ENCODE measurements around the gene RGS6. TPM values are rescaled to one million over a fixed set of nuclear protein-coding genes. Genes with fewer than 3 reads are reported as not detected.

The RGS6 gene
- total RNA-seq, 2 experiments from 2014 or later: 1.5 to 3.1 TPM

DNA sequence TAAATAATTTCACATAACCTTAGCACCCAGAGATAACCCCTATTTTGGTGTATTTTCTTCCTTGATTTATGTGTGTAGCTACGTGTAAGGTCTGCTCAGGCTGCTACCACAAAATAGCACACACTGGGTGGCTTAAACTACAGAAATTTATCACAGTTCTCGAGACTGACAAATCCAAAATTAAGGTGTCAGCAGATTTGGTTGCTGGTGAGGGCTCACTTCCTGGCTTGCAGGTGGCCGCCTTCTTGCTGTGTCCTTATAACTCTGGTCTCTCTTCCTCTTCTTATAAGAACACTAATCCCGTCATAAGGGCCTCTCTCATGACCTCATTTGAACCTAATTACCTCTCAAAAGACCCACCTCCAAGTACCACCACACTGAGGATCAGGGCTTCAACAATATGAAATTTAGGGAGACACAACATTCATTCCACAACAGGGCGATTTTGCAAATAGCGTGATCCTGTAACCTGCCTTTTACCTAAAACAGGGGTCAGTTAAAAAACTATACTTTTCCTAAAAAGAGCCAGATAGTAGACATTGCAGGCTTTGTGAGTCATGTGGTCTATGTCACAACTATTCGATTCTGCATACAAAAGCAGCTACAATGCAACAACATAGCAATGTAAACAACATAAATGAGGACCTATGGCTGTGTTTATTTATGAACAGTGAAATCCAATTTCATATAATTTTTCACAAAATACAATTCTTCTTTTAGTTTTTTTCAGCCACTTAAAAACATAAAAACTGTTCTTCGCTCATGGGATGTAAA is 589.9 kb downstream of the RGS6 start:
- Mint-ChIP-seq H3K27ac (peak overlapping the region; percentile 37), H3K36me3 (peaks cover 30% of the 10 kb centered on the region), H3K4me1 (peaks cover 68% of the 10 kb centered on the region), H3K27me3 (peaks cover 26% of the 10 kb centered on the region), H3K4me3 (no peak overlapping the region), H3K9me3 (ENCODE audit: low read depth) (peaks cover 17% of the 10 kb centered on the region)
- ATAC-seq (no peak), DNase-seq (no peak)
- CTCF ChIA-PET: interaction anchor here (1.0 to 11.6 kb wide), 2 partner anchors 9 to 382 kb away, joined by 3 to 199 read pairs; no protein-coding TSS in a partner anchor

- CTCF ChIA-PET: interaction anchor here (1.0 to 11.6 kb wide), 2 partner anchors 9 to 381 kb away, joined by 3 to 199 read pairs; no protein-coding TSS in a partner anchor
- Mint-ChIP-seq H3K4me1 (peaks cover 64% of the 10 kb centered on the region), H3K27me3 (peaks cover 30% of the 10 kb centered on the region), H3K27ac (no peak overlapping the region), H3K9me3 (ENCODE audit: low read depth) (peaks cover 17% of the 10 kb centered on the region), H3K36me3 (peaks cover 30% of the 10 kb centered on the region), H3K4me3 (no peak overlapping the region)
- no peak for DNase-seq
- ATAC-seq: no peak
Measured at GRCh38 chr14:72522847-72523246, 590.6 kb downstream of the RGS6 start.

DNA sequence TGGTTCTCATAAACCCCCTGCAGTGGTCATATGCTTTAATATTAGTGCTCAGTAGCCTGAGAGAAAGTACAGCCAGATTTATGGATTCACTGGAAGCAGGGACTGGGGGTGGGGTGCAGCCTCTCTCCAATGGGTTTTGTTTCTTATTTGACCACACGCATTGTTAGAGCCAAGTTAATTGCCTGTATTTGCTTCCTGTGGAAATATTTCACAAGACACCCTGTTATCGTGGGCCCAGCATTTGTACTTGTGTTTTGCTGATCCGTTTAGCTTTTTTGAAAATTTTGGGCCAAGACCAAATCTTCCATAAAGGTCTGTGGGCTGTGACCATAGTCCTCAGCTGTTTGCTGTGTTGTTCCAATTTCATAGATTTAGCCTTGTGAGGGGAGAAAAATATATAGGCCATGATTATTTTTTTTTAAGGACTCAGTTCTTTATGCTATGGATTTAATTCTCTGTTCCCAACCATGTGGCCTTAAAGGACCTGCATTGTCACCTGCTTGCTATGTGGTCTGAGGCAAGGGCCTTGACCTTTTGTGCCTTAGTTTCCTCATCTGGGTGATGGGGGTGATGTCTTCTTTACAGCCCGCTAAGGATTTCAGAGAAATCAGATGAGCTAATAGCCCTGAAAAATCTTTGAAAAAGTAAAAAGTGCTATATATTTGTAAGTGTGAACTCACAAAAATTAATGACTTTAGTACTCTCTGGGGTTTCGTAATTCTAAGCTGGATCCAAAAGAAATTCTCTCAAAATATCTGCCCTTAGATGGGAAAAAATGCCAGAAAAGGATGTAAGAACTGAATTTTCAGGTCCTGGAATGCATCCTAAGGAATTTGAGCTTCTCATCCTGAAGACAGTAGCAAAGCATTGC is 591.4 kb downstream of the RGS6 start:
- peaks cover 35% of the 10 kb centered on the region for H3K27me3 Mint-ChIP-seq
- DNase-seq (no peak), ATAC-seq (no peak)
- peaks cover 17% of the 10 kb centered on the region for H3K9me3 Mint-ChIP-seq (ENCODE audit: low read depth)
- peaks cover 64% of the 10 kb centered on the region for H3K4me1 Mint-ChIP-seq
- H3K36me3 Mint-ChIP-seq: peaks cover 33% of the 10 kb centered on the region
- CTCF ChIA-PET: interaction anchor here (0.7 to 1.3 kb wide), 7 partner anchors 9 to 371 kb away, joined by 3 to 5 read pairs (median 3); partner anchors contain the start of gene DPF3
- no peak overlapping the region for H3K27ac Mint-ChIP-seq
- H3K4me3 Mint-ChIP-seq: no peak overlapping the region

DNA sequence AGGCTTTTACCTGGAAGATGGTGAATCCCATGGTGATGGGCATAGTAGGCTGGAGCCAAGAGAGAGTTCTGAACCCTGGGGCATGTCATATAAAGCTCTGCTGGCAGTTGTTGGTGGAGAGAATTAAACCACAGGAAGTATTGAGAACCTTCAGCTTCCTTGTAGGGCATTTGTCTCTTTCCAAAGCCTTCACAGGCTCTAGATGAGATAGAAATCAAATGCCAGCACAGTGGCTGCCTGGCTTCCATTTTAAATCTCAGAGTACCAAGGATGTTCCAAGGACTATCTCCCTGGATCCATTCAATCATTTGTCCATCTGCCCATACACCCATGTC is 592.0 kb downstream of the RGS6 start:
- H3K27ac Mint-ChIP-seq: no peak overlapping the region
- peaks cover 17% of the 10 kb centered on the region for H3K9me3 Mint-ChIP-seq (ENCODE audit: low read depth)
- H3K36me3 Mint-ChIP-seq: peaks cover 33% of the 10 kb centered on the region
- H3K4me1 Mint-ChIP-seq: peaks cover 64% of the 10 kb centered on the region
- H3K4me3 Mint-ChIP-seq: no peak overlapping the region
- DNase-seq: no peak
- CTCF ChIA-PET: interaction anchor here (0.7 to 1.3 kb wide), 6 partner anchors 8 to 370 kb away, joined by 3 to 5 read pairs (median 4); partner anchors contain the start of gene DPF3
- ATAC-seq: no peak
- H3K27me3 Mint-ChIP-seq: peaks cover 40% of the 10 kb centered on the region

DNA sequence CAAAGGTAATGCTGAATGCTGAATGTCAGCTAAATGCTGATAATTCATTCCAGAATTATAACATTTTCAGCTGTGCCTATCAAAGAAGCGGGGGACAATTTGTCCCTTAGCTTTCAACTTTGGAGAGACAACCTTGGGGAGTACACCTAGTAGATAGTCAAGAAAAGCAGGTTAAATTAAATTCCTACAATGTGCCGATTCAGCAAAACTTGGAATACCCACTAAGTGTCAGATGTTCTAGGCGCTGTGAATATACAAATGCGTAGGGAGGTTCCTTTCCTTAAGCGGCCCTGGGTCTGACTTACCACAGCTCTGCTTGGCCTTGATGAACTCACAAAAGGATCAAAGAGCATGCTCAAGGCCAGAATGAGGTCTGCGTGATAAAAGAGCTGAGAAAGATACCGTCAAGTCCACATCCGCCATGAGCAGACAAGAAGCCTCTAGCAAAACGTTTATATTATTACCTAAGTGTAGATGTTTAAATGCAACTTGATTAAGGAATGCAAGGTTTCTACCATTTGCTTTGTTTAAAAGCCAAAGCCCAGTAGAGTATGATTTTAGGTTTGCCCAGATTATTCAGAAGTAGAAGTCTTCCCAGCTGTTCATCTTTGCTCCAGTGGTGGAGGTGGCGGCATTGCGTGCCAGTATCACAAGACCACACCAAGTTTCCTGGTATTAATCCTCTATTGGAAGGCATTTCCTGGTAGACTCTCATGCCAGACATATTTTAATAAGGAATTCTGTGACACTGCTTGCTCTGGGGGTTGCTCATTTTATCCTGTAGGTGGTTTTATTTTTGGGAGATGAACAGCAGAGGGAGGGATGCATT is 593.1 kb downstream of the RGS6 start:
- peaks cover 62% of the 10 kb centered on the region for H3K4me1 Mint-ChIP-seq
- H3K9me3 Mint-ChIP-seq (ENCODE audit: low read depth): peaks cover 10% of the 10 kb centered on the region
- ATAC-seq (no peak), DNase-seq (no peak)
- CTCF ChIA-PET: interaction anchor here (1.2 kb wide), 1 partner anchor 10 kb away, joined by 4 read pairs; no protein-coding TSS in a partner anchor
- peaks cover 24% of the 10 kb centered on the region for H3K36me3 Mint-ChIP-seq
- H3K27me3 Mint-ChIP-seq: peaks cover 42% of the 10 kb centered on the region
- no peak overlapping the region for H3K4me3 Mint-ChIP-seq
- H3K27ac Mint-ChIP-seq: no peak overlapping the region

GRCh38 chr14:72527591-72527990 is 595.4 kb downstream of the RGS6 start:
- DNase-seq (no peak), ATAC-seq (no peak)
- Mint-ChIP-seq H3K27me3 (peaks cover 41% of the 10 kb centered on the region), H3K36me3 (peaks cover 17% of the 10 kb centered on the region), H3K4me3 (no peak overlapping the region), H3K9me3 (ENCODE audit: low read depth) (peaks cover 2% of the 10 kb centered on the region), H3K4me1 (peaks cover 61% of the 10 kb centered on the region), H3K27ac (no peak overlapping the region)
- CTCF ChIA-PET: interaction anchor here (1.1 to 1.5 kb wide), 3 partner anchors 8 to 66 kb away, joined by 3 to 5 read pairs (median 4); no protein-coding TSS in a partner anchor

DNA sequence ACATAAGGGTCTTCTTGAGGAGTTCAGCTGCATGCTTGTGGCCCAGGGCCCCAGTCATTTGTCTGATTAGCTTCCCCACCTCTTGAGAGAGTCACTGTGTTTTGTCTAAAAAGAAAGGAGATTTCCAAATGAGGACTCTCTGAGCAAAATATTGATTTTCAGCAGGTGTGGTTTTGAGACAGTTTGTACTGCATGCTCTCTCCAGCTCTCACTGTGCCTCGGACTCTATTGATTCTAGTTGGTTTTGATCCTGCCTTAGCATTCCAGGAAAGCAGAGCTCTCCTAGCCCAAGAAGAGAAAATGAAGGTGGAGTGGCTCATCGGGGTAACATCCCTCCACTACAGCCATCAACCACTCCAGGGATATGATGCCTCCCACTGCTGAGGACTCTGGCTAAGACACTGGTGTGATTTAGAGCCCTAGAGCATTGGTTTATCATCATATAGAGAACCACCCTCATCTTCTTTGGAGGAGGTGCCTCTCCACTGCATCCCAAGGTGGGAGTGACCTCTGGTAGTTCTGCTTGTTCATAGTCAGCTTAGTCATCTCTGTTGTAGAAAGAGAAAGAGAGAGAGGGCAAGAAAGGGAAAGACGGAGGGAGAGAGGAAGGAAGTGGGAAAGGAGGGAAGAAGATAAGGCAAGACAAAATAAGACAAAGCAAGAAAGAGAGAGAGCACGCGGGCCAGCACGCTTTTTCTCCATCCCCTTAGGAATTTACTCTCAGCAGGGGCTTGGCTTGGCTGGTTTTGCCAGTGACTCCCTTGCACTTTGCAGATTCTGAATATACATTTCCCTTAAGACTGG is 596.0 kb downstream of the RGS6 start:
- DNase-seq (no peak), ATAC-seq (no peak)
- H3K4me3 Mint-ChIP-seq: no peak overlapping the region
- H3K27me3 Mint-ChIP-seq: peaks cover 39% of the 10 kb centered on the region
- H3K9me3 Mint-ChIP-seq (ENCODE audit: low read depth): peaks cover 2% of the 10 kb centered on the region
- CTCF ChIA-PET: interaction anchor here (1.1 to 1.5 kb wide), 3 partner anchors 9 to 66 kb away, joined by 4 to 5 read pairs (median 4); no protein-coding TSS in a partner anchor
- no peak overlapping the region for H3K27ac Mint-ChIP-seq
- H3K4me1 Mint-ChIP-seq: peaks cover 67% of the 10 kb centered on the region
- H3K36me3 Mint-ChIP-seq: peaks cover 21% of the 10 kb centered on the region

GRCh38 chr14:72528863-72529175 is 596.6 kb downstream of the RGS6 start:
- Mint-ChIP-seq H3K4me3 (no peak overlapping the region), H3K36me3 (peaks cover 26% of the 10 kb centered on the region), H3K4me1 (peaks cover 67% of the 10 kb centered on the region), H3K9me3 (ENCODE audit: low read depth) (peaks cover 7% of the 10 kb centered on the region), H3K27ac (no peak overlapping the region), H3K27me3 (peaks cover 39% of the 10 kb centered on the region)
- CTCF ChIA-PET: interaction anchor here (1.5 kb wide), 1 partner anchor 14 kb away, joined by 4 read pairs; no protein-coding TSS in a partner anchor
- ATAC-seq (no peak), DNase-seq (no peak)

- peak overlapping the region; percentile 81 for H3K27ac Mint-ChIP-seq
- DNase-seq (no peak), ATAC-seq (peak; percentile 43)
- CTCF ChIA-PET: interaction anchor here (0.8 to 2.5 kb wide), 6 partner anchors 9 to 372 kb away, joined by 3 to 30 read pairs (median 3); no protein-coding TSS in a partner anchor
- peaks cover 85% of the 10 kb centered on the region for H3K4me1 Mint-ChIP-seq
- peaks cover 16% of the 10 kb centered on the region for H3K9me3 Mint-ChIP-seq (ENCODE audit: low read depth)
- peaks cover 35% of the 10 kb centered on the region for H3K27me3 Mint-ChIP-seq
- no peak overlapping the region for H3K4me3 Mint-ChIP-seq
- peaks cover 37% of the 10 kb centered on the region for H3K36me3 Mint-ChIP-seq
Measured at GRCh38 chr14:72532686-72533454, 600.6 kb downstream of the RGS6 start.

DNA sequence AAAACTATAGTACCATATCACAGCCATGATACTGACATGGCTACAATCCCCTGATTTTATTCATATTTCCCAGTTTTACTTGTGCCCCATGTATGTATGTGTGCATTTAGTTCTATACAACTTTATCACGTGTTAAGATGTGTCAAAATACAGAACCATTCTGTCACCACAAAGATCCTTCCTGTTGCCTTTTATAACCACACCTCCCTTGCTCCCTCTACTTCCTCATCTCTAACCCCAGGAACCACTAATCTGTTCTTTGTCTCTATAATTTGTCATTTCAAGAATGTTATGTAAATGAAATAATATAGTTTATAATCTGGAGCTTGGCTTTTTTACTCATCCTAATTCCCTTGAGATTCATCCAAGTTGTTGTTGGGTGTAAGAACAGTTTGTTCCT is 603.3 kb downstream of the RGS6 start:
- Mint-ChIP-seq H3K9me3 (ENCODE audit: low read depth) (peaks cover 16% of the 10 kb centered on the region), H3K36me3 (peaks cover 34% of the 10 kb centered on the region), H3K4me1 (peaks cover 72% of the 10 kb centered on the region), H3K27ac (peak overlapping the region; percentile 47), H3K4me3 (peak overlapping the region; percentile 6), H3K27me3 (peaks cover 42% of the 10 kb centered on the region)
- ATAC-seq (peak; percentile 69), DNase-seq (no peak)
- CTCF ChIA-PET: interaction anchor here (0.6 to 1.0 kb wide), 3 partner anchors 11 to 79 kb away, joined by 3 to 4 read pairs (median 4); no protein-coding TSS in a partner anchor

DNA sequence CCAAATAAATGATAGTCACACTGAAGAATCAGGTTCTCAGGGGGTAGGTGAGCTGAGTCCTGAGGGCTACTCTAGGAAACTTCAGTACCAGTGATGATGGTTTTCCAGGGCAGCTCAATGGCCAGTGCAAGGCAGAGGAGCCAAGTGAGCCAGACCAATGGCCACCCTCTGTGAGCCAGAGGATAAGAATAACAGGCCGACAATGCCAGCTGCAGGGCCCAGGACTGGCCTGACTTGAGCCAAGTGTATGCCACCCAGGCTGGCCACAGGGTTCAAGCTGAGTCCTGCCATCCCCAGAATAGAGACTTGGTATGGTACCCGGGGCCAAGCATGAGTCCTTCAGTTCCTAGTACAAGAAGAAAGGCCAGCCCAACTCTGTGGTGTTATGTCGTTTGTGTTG is 606.2 kb downstream of the RGS6 start:
- Mint-ChIP-seq H3K27ac (no peak overlapping the region), H3K4me1 (peaks cover 52% of the 10 kb centered on the region), H3K27me3 (peaks cover 61% of the 10 kb centered on the region), H3K4me3 (no peak overlapping the region), H3K36me3 (peaks cover 20% of the 10 kb centered on the region), H3K9me3 (ENCODE audit: low read depth) (peaks cover 13% of the 10 kb centered on the region)
- CTCF ChIA-PET: interaction anchor here (2.2 to 3.1 kb wide), 2 partner anchors 17 to 22 kb away, joined by 4 to 10 read pairs; no protein-coding TSS in a partner anchor
- DNase-seq: no peak
- no peak for ATAC-seq
